Right lobe of liver (tissue), 4 donors: ENCODE data around the gene LARP4B.

Experiments used
- POLR2A ChIP-seq: fragments of 450-650 bp; IDR thresholded peaks from one replicate; pipeline ENCODE4 v1.6.1; 2017; ENCODE audit warnings: antibody characterized with exemption, mild to moderate bottlenecking
- TF ChIP-seq, protein P1 (sequence below), 4 donors: fragments of 200-600 bp in 3 of 4; fragments of 450-650 bp in 1 of 4; IDR thresholded peaks; one replicate each; pipeline versions ENCODE4 v1.5.1 to v1.8.0; 2016 to 2022; ENCODE audit warnings: antibody characterized with exemption in 4 of 4, mild to moderate bottlenecking in 2 of 4
- donor health status: DM: no; HTN: no; CAD: no.
- donor health status: DM: no; HTN: no; CAD: no.
- donor health status: DM: no; HTN: yes; CAD: no.

GRCh38 chr10:785089-785860 is 146.2 kb downstream of the LARP4B start:
- TF ChIP-seq, protein P1, sequence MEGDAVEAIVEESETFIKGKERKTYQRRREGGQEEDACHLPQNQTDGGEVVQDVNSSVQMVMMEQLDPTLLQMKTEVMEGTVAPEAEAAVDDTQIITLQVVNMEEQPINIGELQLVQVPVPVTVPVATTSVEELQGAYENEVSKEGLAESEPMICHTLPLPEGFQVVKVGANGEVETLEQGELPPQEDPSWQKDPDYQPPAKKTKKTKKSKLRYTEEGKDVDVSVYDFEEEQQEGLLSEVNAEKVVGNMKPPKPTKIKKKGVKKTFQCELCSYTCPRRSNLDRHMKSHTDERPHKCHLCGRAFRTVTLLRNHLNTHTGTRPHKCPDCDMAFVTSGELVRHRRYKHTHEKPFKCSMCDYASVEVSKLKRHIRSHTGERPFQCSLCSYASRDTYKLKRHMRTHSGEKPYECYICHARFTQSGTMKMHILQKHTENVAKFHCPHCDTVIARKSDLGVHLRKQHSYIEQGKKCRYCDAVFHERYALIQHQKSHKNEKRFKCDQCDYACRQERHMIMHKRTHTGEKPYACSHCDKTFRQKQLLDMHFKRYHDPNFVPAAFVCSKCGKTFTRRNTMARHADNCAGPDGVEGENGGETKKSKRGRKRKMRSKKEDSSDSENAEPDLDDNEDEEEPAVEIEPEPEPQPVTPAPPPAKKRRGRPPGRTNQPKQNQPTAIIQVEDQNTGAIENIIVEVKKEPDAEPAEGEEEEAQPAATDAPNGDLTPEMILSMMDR (IDR thresholded peaks at IDR 0.05), result no peak
- no peak for TF ChIP-seq POLR2A
